IPS-18a (cell line): ENCODE data around the gene BCL2L12.
"Not testable (repeated sequence)": the region's sequence is repeated elsewhere in the genome, so short reads cannot be mapped to it uniquely, and the experiment has no call there.

Source experiments
- H3K27ac ChIP-seq: one replicate; pipeline ENCODE4 v1.5.1; 2013; ENCODE audit warnings: low read length
- H3K27me3 ChIP-seq: one replicate; pipeline ENCODE4 v1.6.1; 2013; ENCODE audit warnings: mild to moderate bottlenecking, low read length; ENCODE audit not compliant: control insufficient read depth, insufficient read depth
- H3K36me3 ChIP-seq: one replicate; pipeline ENCODE4 v1.6.1; 2013; ENCODE audit warnings: low read depth, low read length; ENCODE audit not compliant: control insufficient read depth
- H3K4me1 ChIP-seq: one replicate; pipeline ENCODE4 v1.6.1; 2013; ENCODE audit warnings: low read depth, low read length; ENCODE audit not compliant: control insufficient read depth
- H3K4me3 ChIP-seq: one replicate; pipeline ENCODE4 v1.5.1; 2013; ENCODE audit warnings: low read length
- H3K9ac ChIP-seq: one replicate; pipeline ENCODE4 v1.6.1; 2013; ENCODE audit warnings: mild to moderate bottlenecking, low read length, moderate library complexity
- H3K9me3 ChIP-seq: one replicate; pipeline ENCODE4 v1.6.1; 2013; ENCODE audit warnings: low read depth, low read length; ENCODE audit not compliant: control insufficient read depth

The BCL2L12 gene

GRCh38 chr19:49665351-49666119, at the start of gene BCL2L12, which contains the start of gene IRF3:
Gene BCL2L12 (plus strand): TSS chr19:49665933. CDS start chr19:49666693, 760 bp downstream.
Gene IRF3 (minus strand): TSS chr19:49665857. CDS start chr19:49664838, 1,019 bp downstream.
- peak within 1 kb of the TSS; percentile 72 for H3K9ac ChIP-seq
- no peaks in the 10 kb centered on the region for H3K27me3 ChIP-seq
- peaks cover 5% of the 10 kb centered on the region for H3K4me1 ChIP-seq
- H3K4me3 ChIP-seq = peak within 1 kb of the TSS; percentile 98
- no peaks in the 10 kb centered on the region for H3K9me3 ChIP-seq
- H3K27ac ChIP-seq = peak within 1 kb of the TSS; percentile 55
- peaks cover 27% of the 10 kb centered on the region for H3K36me3 ChIP-seq

- Histone ChIP-seq H3K9me3 (no peaks in the 10 kb centered on the region), H3K4me1 (no peaks in the 10 kb centered on the region), H3K4me3 (no peak overlapping the region), H3K27me3 (no peaks in the 10 kb centered on the region), H3K9ac (no peak overlapping the region), H3K36me3 (peaks cover 48% of the 10 kb centered on the region), H3K27ac (no peak overlapping the region)
These were observed 49.2 kb upstream of the BCL2L12 start for GRCh38 chr19:49616532-49616931.

- no peaks in the 10 kb centered on the region for H3K27me3 ChIP-seq
- no peak overlapping the region for H3K27ac ChIP-seq
- no peaks in the 10 kb centered on the region for H3K9me3 ChIP-seq
- H3K4me1 ChIP-seq = no peaks in the 10 kb centered on the region
- no peak overlapping the region for H3K4me3 ChIP-seq
- peaks cover 52% of the 10 kb centered on the region for H3K36me3 ChIP-seq
- no peak overlapping the region for H3K9ac ChIP-seq
These were observed 48.8 kb upstream of the BCL2L12 start for GRCh38 chr19:49616945-49617344.

GRCh38 chr19:49617860-49618259, 47.9 kb upstream of the BCL2L12 start:
- H3K36me3 ChIP-seq = peaks cover 53% of the 10 kb centered on the region
- not testable (repeated sequence) for H3K9ac ChIP-seq, H3K4me3 ChIP-seq

GRCh38 chr19:49624967-49625910, 40.5 kb upstream of the BCL2L12 start:
- Histone ChIP-seq H3K27me3 (no peaks in the 10 kb centered on the region), H3K4me1 (no peaks in the 10 kb centered on the region), H3K27ac (no peak overlapping the region), H3K4me3 (no peak overlapping the region), H3K9ac (no peak overlapping the region), H3K36me3 (peaks cover 27% of the 10 kb centered on the region), H3K9me3 (no peaks in the 10 kb centered on the region)

More at GRCh38 chr19:49617860-49618259, 47.9 kb upstream of the BCL2L12 start:
- not testable (repeated sequence) for H3K27ac ChIP-seq, H3K4me1 ChIP-seq, H3K9me3 ChIP-seq, H3K27me3 ChIP-seq

GRCh38 chr19:49626226-49626625, 39.5 kb upstream of the BCL2L12 start:
- Histone ChIP-seq H3K4me3 (no peak overlapping the region), H3K27ac (no peak overlapping the region), H3K36me3 (peaks cover 26% of the 10 kb centered on the region), H3K9me3 (no peaks in the 10 kb centered on the region), H3K27me3 (no peaks in the 10 kb centered on the region), H3K9ac (no peak overlapping the region), H3K4me1 (no peaks in the 10 kb centered on the region)

GRCh38 chr19:49629659-49630058, 36.1 kb upstream of the BCL2L12 start:
- Histone ChIP-seq H3K36me3 (peaks cover 14% of the 10 kb centered on the region), H3K9ac (no peak overlapping the region), H3K4me1 (no peaks in the 10 kb centered on the region), H3K4me3 (no peak overlapping the region), H3K27ac (no peak overlapping the region), H3K27me3 (no peaks in the 10 kb centered on the region), H3K9me3 (no peaks in the 10 kb centered on the region)

GRCh38 chr19:49631014-49631588, 34.6 kb upstream of the BCL2L12 start:
- Histone ChIP-seq H3K36me3 (peaks cover 10% of the 10 kb centered on the region), H3K9me3 (no peaks in the 10 kb centered on the region), H3K9ac (no peak overlapping the region), H3K27me3 (no peaks in the 10 kb centered on the region), H3K27ac (no peak overlapping the region), H3K4me1 (no peaks in the 10 kb centered on the region), H3K4me3 (no peak overlapping the region)

- H3K27ac ChIP-seq = no peak overlapping the region
- no peaks in the 10 kb centered on the region for H3K9me3 ChIP-seq
- H3K36me3 ChIP-seq = peaks cover 6% of the 10 kb centered on the region
- no peak overlapping the region for H3K9ac ChIP-seq
- H3K27me3 ChIP-seq = no peaks in the 10 kb centered on the region
- no peak overlapping the region for H3K4me3 ChIP-seq
- no peaks in the 10 kb centered on the region for H3K4me1 ChIP-seq
These were observed 34.0 kb upstream of the BCL2L12 start for GRCh38 chr19:49631610-49632192.

GRCh38 chr19:49632576-49632975, 33.2 kb upstream of the BCL2L12 start:
- H3K4me1 ChIP-seq = no peaks in the 10 kb centered on the region
- H3K9ac ChIP-seq = no peak overlapping the region
- no peaks in the 10 kb centered on the region for H3K36me3 ChIP-seq

GRCh38 chr19:49633273-49633672, 32.5 kb upstream of the BCL2L12 start:
- H3K36me3 ChIP-seq, H3K4me3 ChIP-seq, H3K9ac ChIP-seq, H3K27me3 ChIP-seq, H3K9me3 ChIP-seq, H3K4me1 ChIP-seq, H3K27ac ChIP-seq: not testable (repeated sequence)

More at GRCh38 chr19:49632576-49632975, 33.2 kb upstream of the BCL2L12 start:
- no peaks in the 10 kb centered on the region for H3K27me3 ChIP-seq
- H3K27ac ChIP-seq = no peak overlapping the region
- H3K4me3 ChIP-seq = no peak overlapping the region
- no peaks in the 10 kb centered on the region for H3K9me3 ChIP-seq
